HL-60 (cell line): ENCODE data around the gene ITPRIP.

Experiments
- POLR2AphosphoS5 ChIP-seq: IDR thresholded peaks from 2 replicates; pipeline ENCODE4 v1.6.1; 2012; ENCODE audit warnings: low read depth
- REST ChIP-seq: IDR thresholded peaks from 2 replicates; pipeline ENCODE4 v1.6.1; 2012; ENCODE audit warnings: low read depth; ENCODE audit not compliant: insufficient replicate concordance
- SPI1 ChIP-seq: IDR thresholded peaks from 2 replicates; pipeline ENCODE4 v1.6.1; 2012; ENCODE audit warnings: low read depth, mild to moderate bottlenecking, borderline replicate concordance

GRCh38 chr10:104314591-104315485 is 23.4 kb downstream of the ITPRIP start:
- no peak for TF ChIP-seq SPI1
- TF ChIP-seq REST, result no peak
- no peak for TF ChIP-seq POLR2AphosphoS5
